CD14-positive monocyte (primary cell): Measurements from ENCODE around the gene ULK2. TPM values are rescaled to one million over a fixed set of nuclear protein-coding genes. Genes with fewer than 3 reads are reported as not detected.

Experiments
- DNase-seq, 3 donors: peaks; one replicate each; pipeline ENCODE4 v3.0.0-alpha.2; 2011 to 2022
- H2AFZ ChIP-seq: 2 replicates; pipeline ENCODE4 v1.6.0; 2012; ENCODE audit warnings: mild to moderate bottlenecking, low read depth, low read length, inconsistent platforms; ENCODE audit not compliant: insufficient read depth, poor library complexity, severe bottlenecking
- H3K27ac ChIP-seq, 2 donors: 1 replicate in 1 of 2; 2 replicates in 1 of 2; pipeline ENCODE4 v1.5.1; 2012 to 2013; ENCODE audit warnings: low read length in 2 of 2, control low read depth in 1 of 2, inconsistent platforms in 1 of 2, low read depth in 1 of 2, mild to moderate bottlenecking in 1 of 2
- H3K27me3 ChIP-seq, 2 donors: one replicate each; pipeline versions ENCODE4 v1.6.0 to v1.6.1; 2011 to 2013; ENCODE audit warnings: low read length in 2 of 2; ENCODE audit not compliant: control insufficient read depth in 2 of 2, insufficient read depth in 2 of 2
- H3K36me3 ChIP-seq, 2 donors: replicated peaks in 1 of 2; 1 replicate in 1 of 2; 2 replicates in 1 of 2; pipeline versions ENCODE4 v1.5.1 to v1.6.1; 2012 to 2013; ENCODE audit warnings: low read length in 2 of 2, control low read depth in 1 of 2, inconsistent platforms in 1 of 2, mild to moderate bottlenecking in 1 of 2; ENCODE audit not compliant: insufficient read depth in 2 of 2, control insufficient read depth in 1 of 2
- H3K4me1 ChIP-seq, 2 donors: 1 replicate in 1 of 2; 2 replicates in 1 of 2; pipeline versions ENCODE4 v1.5.1 to v1.6.1; 2012 to 2013; ENCODE audit warnings: low read length in 2 of 2, control low read depth in 1 of 2, inconsistent platforms in 1 of 2, mild to moderate bottlenecking in 1 of 2, moderate library complexity in 1 of 2; ENCODE audit not compliant: insufficient read depth in 2 of 2, control insufficient read depth in 1 of 2
- H3K4me2 ChIP-seq: replicated peaks from 2 replicates; pipeline ENCODE3; 2012; ENCODE audit warnings: low read length, moderate library complexity, mild to moderate bottlenecking; ENCODE audit not compliant: poor library complexity, severe bottlenecking; ENCODE audit errors: extremely low read depth
- H3K4me3 ChIP-seq, 3 experiments: fragments of 200-600 bp in 1 of 3; sonication (generic) in 1 of 3; replicated peaks in 1 of 3; 1 replicate in 2 of 3; 2 replicates in 1 of 3; pipeline ENCODE4 v1.5.1; 2011 to 2013; ENCODE audit warnings: low read length in 3 of 3, mild to moderate bottlenecking in 3 of 3, control low read depth in 2 of 3, low read depth in 2 of 3, inconsistent platforms in 1 of 3, moderate library complexity in 1 of 3
- H3K79me2 ChIP-seq: 2 replicates; pipeline ENCODE4 v1.6.0; 2012; ENCODE audit warnings: mild to moderate bottlenecking, control low read depth, inconsistent platforms, low read length, moderate library complexity; ENCODE audit not compliant: insufficient read depth
- H3K9ac ChIP-seq: 2 replicates; pipeline ENCODE4 v1.6.0; 2017; ENCODE audit warnings: low read length, mild to moderate bottlenecking; ENCODE audit not compliant: insufficient read depth, poor library complexity, severe bottlenecking
- H3K9me3 ChIP-seq, 2 donors: replicated peaks in 1 of 2; 1 replicate in 1 of 2; 2 replicates in 1 of 2; pipeline versions ENCODE4 v1.5.1 to v1.6.1; 2012 to 2013; ENCODE audit warnings: low read length in 2 of 2, control low read depth in 1 of 2; ENCODE audit not compliant: control insufficient read depth in 1 of 2, insufficient read depth in 1 of 2
- H4K20me1 ChIP-seq: 2 replicates; pipeline ENCODE4 v1.6.0; 2012; ENCODE audit warnings: mild to moderate bottlenecking, low read length, control low read depth, moderate library complexity; ENCODE audit not compliant: insufficient read depth
- H3K27ac Mint-ChIP-seq, 7 donors: one replicate each; pipeline ENCODE4 v1.8.0; 2020; ENCODE audit warnings: mild to moderate bottlenecking in 7 of 7, mixed read lengths in 7 of 7, moderate library complexity in 6 of 7, inconsistent platforms in 2 of 7
- H3K27me3 Mint-ChIP-seq, 3 donors: one replicate each; pipeline ENCODE4 v1.8.0; 2021 to 2022; ENCODE audit warnings: low read depth in 3 of 3, mild to moderate bottlenecking in 3 of 3, mixed read lengths in 3 of 3, moderate library complexity in 3 of 3, inconsistent platforms in 1 of 3
- H3K36me3 Mint-ChIP-seq, 2 donors: one replicate each; pipeline ENCODE4 v1.8.0; 2020; ENCODE audit warnings: mixed read lengths in 2 of 2, inconsistent platforms in 1 of 2, mild to moderate bottlenecking in 1 of 2
- H3K4me1 Mint-ChIP-seq: one replicate; pipeline ENCODE4 v1.8.0; 2020; ENCODE audit warnings: mild to moderate bottlenecking, mixed read lengths
- H3K4me3 Mint-ChIP-seq, 2 donors: one replicate each; pipeline ENCODE4 v1.8.0; 2020; ENCODE audit warnings: mild to moderate bottlenecking in 2 of 2, mixed read lengths in 2 of 2, moderate library complexity in 1 of 2
- H3K9me3 Mint-ChIP-seq, 7 donors: one replicate each; pipeline ENCODE4 v1.8.0; 2020 to 2022; ENCODE audit warnings: mixed read lengths in 7 of 7, mild to moderate bottlenecking in 6 of 7, moderate library complexity in 6 of 7, inconsistent platforms in 2 of 7
- CTCF ChIP-seq: fragments of 200-600 bp; IDR thresholded peaks from one replicate; pipeline ENCODE4 v1.8.0; 2022; ENCODE audit warnings: antibody characterized with exemption, mild to moderate bottlenecking
- WGBS: methylation state at CpG from one replicate; pipeline ENCODE4 v1.1.5; 2013; ENCODE audit warnings: missing lambda C conversion rate; ENCODE audit not compliant: insufficient coverage; 5-methylcytosine and 5-hydroxymethylcytosine counted together
- intact Hi-C, 2 donors: fragments of 100-400 bp; cut with micrococcal nuclease; formaldehyde crosslinking; loops; one replicate each; pipeline versions ENCODE4 v1.15.0 to v1.15.1; 2023
- polyA plus RNA-seq, 3 donors: library from polyadenylated mRNA; depleted of rRNA in 1 of 3; unstranded in 2 of 3; stranded (reverse) in 1 of 3; fragments of 300-500 nt in 2 of 3; fragments of >200 nt in 1 of 3; fragmentation: Illumina TruSeq in 2 of 3; gene quantifications; 1 replicate in 2 of 3; 2 replicates in 1 of 3; pipeline ENCODE4 v1.2.3, GENCODE V29; 2012 to 2021

Gene ULK2
- polyA plus RNA-seq, 3 donors: 8.5 to 27.2 (median 12.3) TPM

- Histone ChIP-seq H2AFZ (no peak overlapping the region), H3K4me2 (no peak overlapping the region), H3K27me3 (no peaks in the 10 kb centered on the region), H3K4me1 (peaks cover 16 to 17% of the 10 kb centered on the region in 2 donors), H4K20me1 (no peaks in the 10 kb centered on the region), H3K79me2 (no peaks in the 10 kb centered on the region), H3K9ac (no peak overlapping the region), H3K36me3 (no peaks in the 10 kb centered on the region), H3K27ac (no peak overlapping the region), H3K4me3 (no peak overlapping the region), H3K9me3 (no peaks in the 10 kb centered on the region)
- Mint-ChIP-seq H3K9me3 (peaks cover 0 to 3% (median 0%) of the 10 kb centered on the region in 7 donors), H3K4me1 (peaks cover 23% of the 10 kb centered on the region), H3K4me3 (no peak overlapping the region), H3K27me3 (peaks cover 0 to 10% (median 0%) of the 10 kb centered on the region in 3 donors), H3K36me3 (no peaks in the 10 kb centered on the region), H3K27ac (peak overlapping the region in 4 of 7 donors; percentile 48 to 66 (median 55))
- intact Hi-C loops: loop anchor here in 1 of 2 donors (10.0 kb wide), 1 partner anchor 99 kb away; no protein-coding TSS in a partner anchor
- no peak for DNase-seq
- WGBS: 67% methylated on average over 8 of the region's 12 CpGs
- peak; percentile 37 for TF ChIP-seq CTCF
Measured at GRCh38 chr17:19753661-19754463, 113.9 kb downstream of the ULK2 start.

- DNase-seq: peak; percentile 85 to 94 (median 91)
- peak overlapping the region; percentile 38 for H2AFZ ChIP-seq
- Mint-ChIP-seq H3K27me3 (peaks cover 0 to 11% (median 0%) of the 10 kb centered on the region in 3 donors), H3K27ac (peak overlapping the region in 6 of 7 donors; percentile 3 to 70 (median 32)), H3K9me3 (peaks cover 0 to 2% (median 0%) of the 10 kb centered on the region in 7 donors), H3K4me1 (peaks cover 20% of the 10 kb centered on the region), H3K36me3 (no peaks in the 10 kb centered on the region), H3K4me3 (peak overlapping the region in 1 of 2 donors; percentile 74)
- peaks cover 16 to 17% of the 10 kb centered on the region in 2 donors for H3K4me1 ChIP-seq
- no peaks in the 10 kb centered on the region for H3K27me3 ChIP-seq
- H3K9me3 ChIP-seq: no peaks in the 10 kb centered on the region
- TF ChIP-seq CTCF: no peak
- peak overlapping the region; percentile 29 for H3K4me2 ChIP-seq
- no peak overlapping the region for H3K9ac ChIP-seq
- H3K79me2 ChIP-seq: no peaks in the 10 kb centered on the region
- intact Hi-C loops: loop anchor here in 1 of 2 donors (10.0 kb wide), 1 partner anchor 98 kb away; no protein-coding TSS in a partner anchor
- H3K27ac ChIP-seq: no peak overlapping the region
- no peaks in the 10 kb centered on the region for H4K20me1 ChIP-seq
- no peaks in the 10 kb centered on the region for H3K36me3 ChIP-seq
- 0% methylated on average over 8 of the region's 12 CpGs for WGBS
- H3K4me3 ChIP-seq: no peak overlapping the region
Measured at GRCh38 chr17:19753051-19753509, 114.7 kb downstream of the ULK2 start.
